ENCODE results near the gene ORC2. TPM values are rescaled to one million over a fixed set of nuclear protein-coding genes. Genes with fewer than 3 reads are reported as not detected.
A peak's percentile ranks its signal among the peaks of the same experiment; 100 is the strongest.
"Not testable (repeated sequence)": the region's sequence is repeated elsewhere in the genome, so short reads cannot be mapped to it uniquely, and the experiment has no call there.

ORC2 gene
- total RNA-seq, 1 donor from 2014 or later, result 63.1 TPM

GRCh38 chr2:200966770-200967169, 3.3 kb upstream of the ORC2 start:
- no peaks in the 10 kb centered on the region for H3K27me3 Mint-ChIP-seq (ENCODE audit: insufficient read depth)
- no peak overlapping the region for H3K27ac Mint-ChIP-seq
- H3K4me3 Mint-ChIP-seq, result no peak overlapping the region
- peaks cover 13% of the 10 kb centered on the region for H3K36me3 Mint-ChIP-seq (ENCODE audit: low read depth)
- peaks cover 48% of the 10 kb centered on the region for H3K4me1 Mint-ChIP-seq (ENCODE audit: low read depth)
- intact Hi-C loops (cut with micrococcal nuclease), result no loop called here
- no peak for DNase-seq (ENCODE audit: low spot score)
- H3K9me3 Mint-ChIP-seq, result no peaks in the 10 kb centered on the region

GRCh38 chr2:200964498-200964897, 1.0 kb upstream of the ORC2 start:
- no peak for DNase-seq (ENCODE audit: low spot score)
- H3K4me1 Mint-ChIP-seq (ENCODE audit: low read depth), result peaks cover 59% of the 10 kb centered on the region
- H3K4me3 Mint-ChIP-seq, result peak overlapping the region; percentile 97
- H3K27me3 Mint-ChIP-seq (ENCODE audit: insufficient read depth), result no peaks in the 10 kb centered on the region
- intact Hi-C loops (cut with micrococcal nuclease), result loop anchor here (5.0 kb wide), 1 partner anchor 437 kb away; the partner anchor contains the start of gene SGO2
- peak overlapping the region; percentile 69 for H3K27ac Mint-ChIP-seq
- H3K9me3 Mint-ChIP-seq, result no peaks in the 10 kb centered on the region
- peaks cover 13% of the 10 kb centered on the region for H3K36me3 Mint-ChIP-seq (ENCODE audit: low read depth)

DNA sequence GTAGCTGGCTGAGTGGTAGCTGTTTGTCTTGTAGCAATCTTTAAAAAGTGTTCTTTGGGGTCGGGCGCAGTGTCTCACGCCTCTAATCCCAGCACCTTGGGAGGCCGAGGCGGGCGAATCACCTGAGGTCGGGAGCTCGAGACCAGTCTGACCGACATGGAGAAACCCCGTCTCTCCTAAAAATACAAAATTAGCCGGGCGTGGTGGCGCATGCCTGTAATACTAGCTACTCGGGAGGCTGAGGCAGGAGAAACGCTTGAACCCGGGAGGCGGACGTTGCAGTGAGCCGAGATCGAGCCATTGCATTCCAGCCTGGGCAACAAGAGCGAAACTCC, 425 bp upstream of the ORC2 start:
- peaks cover 19% of the 10 kb centered on the region for H3K36me3 Mint-ChIP-seq (ENCODE audit: low read depth)
- H3K4me1 Mint-ChIP-seq (ENCODE audit: low read depth), result peaks cover 60% of the 10 kb centered on the region
- H3K4me3 Mint-ChIP-seq, result peak overlapping the region; percentile 97
- intact Hi-C loops (cut with micrococcal nuclease), result loop anchor here (1.0 to 5.0 kb wide), 12 partner anchors 20 to 1069 kb away; partner anchors contain the start of genes CFLAR, CLK1, FZD7 and HYCC2
- DNase-seq (ENCODE audit: low spot score); H3K9me3 Mint-ChIP-seq; H3K27me3 Mint-ChIP-seq (ENCODE audit: insufficient read depth): not testable (repeated sequence)
- H3K27ac Mint-ChIP-seq, result peak overlapping the region; percentile 93

DNA sequence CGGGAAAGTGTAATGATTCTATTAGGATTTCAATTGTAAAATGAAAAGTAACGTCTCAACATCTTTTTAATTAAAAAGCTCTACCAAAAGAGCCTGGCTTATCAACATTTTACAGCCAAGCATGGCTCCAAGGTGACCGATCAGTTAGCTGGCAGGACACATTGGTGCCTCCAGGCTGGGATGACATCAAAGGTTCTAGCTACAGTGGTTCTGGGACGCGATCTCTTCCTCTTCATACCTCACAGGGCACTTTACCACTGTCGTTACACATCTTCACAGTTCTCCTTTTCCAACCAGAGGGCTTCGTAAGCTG, 693 bp downstream of the ORC2 start:
- intact Hi-C loops (cut with micrococcal nuclease), result loop anchor here (1.0 to 5.0 kb wide), 12 partner anchors 18 to 1070 kb away; partner anchors contain the start of genes CFLAR, CLK1, FZD7 and HYCC2
- H3K9me3 Mint-ChIP-seq, result no peaks in the 10 kb centered on the region
- no peaks in the 10 kb centered on the region for H3K27me3 Mint-ChIP-seq (ENCODE audit: insufficient read depth)
- H3K4me1 Mint-ChIP-seq (ENCODE audit: low read depth), result peaks cover 53% of the 10 kb centered on the region
- peak overlapping the region; percentile 97 for H3K4me3 Mint-ChIP-seq
- H3K27ac Mint-ChIP-seq, result peak overlapping the region; percentile 93
- H3K36me3 Mint-ChIP-seq (ENCODE audit: low read depth), result peaks cover 26% of the 10 kb centered on the region
- DNase-seq (ENCODE audit: low spot score), result no peak

GRCh38 chr2:200961674-200962073, 1.8 kb downstream of the ORC2 start:
- Mint-ChIP-seq H3K36me3 (ENCODE audit: low read depth) (peaks cover 29% of the 10 kb centered on the region), H3K27ac (no peak overlapping the region), H3K4me3 (peak overlapping the region; percentile 97), H3K27me3 (ENCODE audit: insufficient read depth) (no peaks in the 10 kb centered on the region), H3K4me1 (ENCODE audit: low read depth) (peaks cover 49% of the 10 kb centered on the region), H3K9me3 (no peaks in the 10 kb centered on the region)
- intact Hi-C loops (cut with micrococcal nuclease), result loop anchor here (2.0 to 5.0 kb wide), 6 partner anchors 61 to 1071 kb away; partner anchors contain the start of genes CFLAR, FZD7 and SGO2
- no peak for DNase-seq (ENCODE audit: low spot score)

- Mint-ChIP-seq H3K4me1 (ENCODE audit: low read depth) (peaks cover 4% of the 10 kb centered on the region), H3K4me3 (no peak overlapping the region), H3K9me3 (no peaks in the 10 kb centered on the region), H3K36me3 (ENCODE audit: low read depth) (peaks cover 30% of the 10 kb centered on the region), H3K27me3 (ENCODE audit: insufficient read depth) (no peaks in the 10 kb centered on the region), H3K27ac (no peak overlapping the region)
- intact Hi-C loops (cut with micrococcal nuclease), result no loop called here
- no peak for DNase-seq (ENCODE audit: low spot score)
These were observed 13.1 kb downstream of the ORC2 start for GRCh38 chr2:200950378-200950777.

DNA sequence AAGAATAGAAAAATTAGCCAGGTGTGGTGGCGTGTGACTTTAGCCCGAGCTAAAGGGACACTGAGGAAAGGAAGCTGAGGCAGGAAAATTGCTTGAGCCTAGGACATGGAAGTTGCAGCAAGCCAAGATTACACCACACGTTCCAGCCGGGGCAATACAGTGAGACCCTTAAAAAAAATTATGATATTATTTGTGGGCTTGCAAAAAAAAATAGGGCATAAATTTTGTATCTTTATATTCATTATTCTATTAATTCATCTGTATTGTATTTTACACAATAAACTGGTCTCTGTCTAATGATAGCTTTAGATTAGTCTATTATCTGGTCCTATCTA, 18.1 kb downstream of the ORC2 start:
- Mint-ChIP-seq H3K36me3 (ENCODE audit: low read depth) (peaks cover 38% of the 10 kb centered on the region), H3K27me3 (ENCODE audit: insufficient read depth) (no peaks in the 10 kb centered on the region), H3K4me3 (no peak overlapping the region), H3K4me1 (ENCODE audit: low read depth) (peaks cover 23% of the 10 kb centered on the region), H3K27ac (no peak overlapping the region), H3K9me3 (no peaks in the 10 kb centered on the region)
- intact Hi-C loops (cut with micrococcal nuclease), result loop anchor here (2.0 kb wide), 1 partner anchor 15 kb away; no protein-coding TSS in a partner anchor
- DNase-seq (ENCODE audit: low spot score), result no peak

GRCh38 chr2:200944467-200945394, 18.7 kb downstream of the ORC2 start:
- H3K9me3 Mint-ChIP-seq, result no peaks in the 10 kb centered on the region
- H3K4me3 Mint-ChIP-seq, result no peak overlapping the region
- peak overlapping the region; percentile 70 for H3K27ac Mint-ChIP-seq
- peaks cover 23% of the 10 kb centered on the region for H3K4me1 Mint-ChIP-seq (ENCODE audit: low read depth)
- H3K36me3 Mint-ChIP-seq (ENCODE audit: low read depth), result peaks cover 36% of the 10 kb centered on the region
- intact Hi-C loops (cut with micrococcal nuclease), result loop anchor here (1.0 to 2.0 kb wide), 3 partner anchors 14 to 125 kb away; partner anchors contain the start of gene ORC2
- DNase-seq (ENCODE audit: low spot score), result peak; percentile 15
- no peaks in the 10 kb centered on the region for H3K27me3 Mint-ChIP-seq (ENCODE audit: insufficient read depth)

GRCh38 chr2:200943527-200944105, 19.8 kb downstream of the ORC2 start:
- no peaks in the 10 kb centered on the region for H3K27me3 Mint-ChIP-seq (ENCODE audit: insufficient read depth)
- H3K4me1 Mint-ChIP-seq (ENCODE audit: low read depth), result peaks cover 23% of the 10 kb centered on the region
- DNase-seq (ENCODE audit: low spot score), result no peak
- peak overlapping the region; percentile 77 for H3K27ac Mint-ChIP-seq
- H3K9me3 Mint-ChIP-seq, result no peaks in the 10 kb centered on the region
- H3K4me3 Mint-ChIP-seq, result no peak overlapping the region
- intact Hi-C loops (cut with micrococcal nuclease), result loop anchor here (1.0 to 2.0 kb wide), 3 partner anchors 13 to 126 kb away; partner anchors contain the start of gene ORC2
- peaks cover 36% of the 10 kb centered on the region for H3K36me3 Mint-ChIP-seq (ENCODE audit: low read depth)

DNA sequence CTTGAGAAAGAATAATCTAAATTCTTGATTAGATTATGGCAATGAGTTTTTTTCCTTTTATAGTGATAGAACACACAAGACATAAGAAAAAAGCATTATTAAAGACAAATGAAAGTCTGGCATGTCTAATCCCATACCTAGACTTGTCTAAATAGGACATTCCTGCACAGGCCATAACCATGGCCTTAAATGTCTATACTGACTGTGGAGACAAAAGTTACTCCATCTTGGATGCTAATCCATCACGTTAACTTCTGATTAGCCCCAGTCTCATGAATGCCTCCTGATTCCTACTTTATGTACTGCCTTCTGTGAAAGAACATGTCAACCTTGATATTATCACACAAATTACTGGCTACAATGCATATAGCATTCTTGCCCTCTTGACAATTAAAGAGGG, 23.6 kb downstream of the ORC2 start:
- peaks cover 39% of the 10 kb centered on the region for H3K36me3 Mint-ChIP-seq (ENCODE audit: low read depth)
- H3K4me3 Mint-ChIP-seq, result no peak overlapping the region
- no peaks in the 10 kb centered on the region for H3K9me3 Mint-ChIP-seq
- no peak for DNase-seq (ENCODE audit: low spot score)
- H3K4me1 Mint-ChIP-seq (ENCODE audit: low read depth), result peaks cover 14% of the 10 kb centered on the region
- no peak overlapping the region for H3K27ac Mint-ChIP-seq
- no peaks in the 10 kb centered on the region for H3K27me3 Mint-ChIP-seq (ENCODE audit: insufficient read depth)
- intact Hi-C loops (cut with micrococcal nuclease), result loop anchor here (10.0 kb wide), 1 partner anchor 1355 kb away; no protein-coding TSS in a partner anchor

- H3K27me3 Mint-ChIP-seq (ENCODE audit: insufficient read depth), result no peaks in the 10 kb centered on the region
- no peaks in the 10 kb centered on the region for H3K9me3 Mint-ChIP-seq
- H3K36me3 Mint-ChIP-seq (ENCODE audit: low read depth), result peaks cover 26% of the 10 kb centered on the region
- peaks cover 9% of the 10 kb centered on the region for H3K4me1 Mint-ChIP-seq (ENCODE audit: low read depth)
- no peak overlapping the region for H3K4me3 Mint-ChIP-seq
- H3K27ac Mint-ChIP-seq, result no peak overlapping the region
- intact Hi-C loops (cut with micrococcal nuclease), result loop anchor here (2.0 to 10.0 kb wide), 2 partner anchors 14 to 1364 kb away; no protein-coding TSS in a partner anchor
- no peak for DNase-seq (ENCODE audit: low spot score)
These were observed 32.4 kb downstream of the ORC2 start for GRCh38 chr2:200930947-200931626.

- Mint-ChIP-seq H3K4me3 (no peak overlapping the region), H3K36me3 (ENCODE audit: low read depth) (peaks cover 21% of the 10 kb centered on the region), H3K9me3 (no peaks in the 10 kb centered on the region), H3K27me3 (ENCODE audit: insufficient read depth) (no peaks in the 10 kb centered on the region), H3K4me1 (ENCODE audit: low read depth) (peaks cover 9% of the 10 kb centered on the region), H3K27ac (peak overlapping the region; percentile 35)
- intact Hi-C loops (cut with micrococcal nuclease), result loop anchor here (2.0 to 10.0 kb wide), 2 partner anchors 15 to 1365 kb away; no protein-coding TSS in a partner anchor
- no peak for DNase-seq (ENCODE audit: low spot score)
These were observed 33.9 kb downstream of the ORC2 start for GRCh38 chr2:200929334-200930249.
